HUDEP-2 (cell line): Measurements from ENCODE around the gene GNB5.

Source experiments
- DNase-seq, 76 experiments: peaks; one replicate each; lab custom pipeline; 2025; ENCODE audit not compliant: unreplicated experiment in 76 of 76; lab: John Stamatoyannopoulos, UW

The GNB5 gene

DNA sequence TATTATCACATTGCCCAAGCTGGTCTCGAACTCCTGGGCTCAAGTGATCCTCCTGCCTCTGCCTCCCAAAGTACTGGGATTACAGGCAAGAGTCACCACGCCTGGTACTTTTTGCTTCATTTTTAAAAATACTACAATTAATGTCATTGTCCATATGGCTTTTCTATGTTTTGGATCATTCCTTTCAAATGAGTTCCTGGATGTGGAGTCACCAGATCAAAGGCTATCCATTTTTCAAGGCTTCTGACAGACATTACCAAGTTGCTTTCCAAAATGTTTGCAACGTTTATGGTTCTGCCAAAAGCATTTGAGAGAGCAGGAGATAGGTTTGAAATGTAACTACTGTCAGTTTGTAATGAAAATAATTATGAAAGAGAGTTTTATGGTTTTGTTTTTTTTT is 44.4 kb downstream of the GNB5 start:
- DNase-seq: no peak

DNA sequence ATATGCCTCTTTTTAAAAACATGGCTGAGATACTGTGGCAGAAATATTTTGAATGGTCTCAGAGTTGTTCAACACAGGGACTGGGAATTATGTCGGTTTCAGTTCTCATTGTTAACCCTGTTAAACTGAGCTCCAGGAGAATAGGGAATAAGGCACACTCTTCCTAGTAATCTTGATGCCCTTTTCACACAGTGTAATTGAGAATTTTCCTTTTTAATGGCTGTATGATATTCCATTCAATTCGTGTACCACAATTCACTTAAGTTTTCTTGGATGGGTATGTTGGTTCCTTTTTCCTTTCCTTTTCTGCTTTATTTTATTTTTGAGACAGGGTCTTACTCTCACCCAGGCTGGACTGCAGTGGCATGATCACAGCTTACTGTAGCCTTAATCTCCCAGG is 44.9 kb downstream of the GNB5 start:
- DNase-seq: no peak

DNA sequence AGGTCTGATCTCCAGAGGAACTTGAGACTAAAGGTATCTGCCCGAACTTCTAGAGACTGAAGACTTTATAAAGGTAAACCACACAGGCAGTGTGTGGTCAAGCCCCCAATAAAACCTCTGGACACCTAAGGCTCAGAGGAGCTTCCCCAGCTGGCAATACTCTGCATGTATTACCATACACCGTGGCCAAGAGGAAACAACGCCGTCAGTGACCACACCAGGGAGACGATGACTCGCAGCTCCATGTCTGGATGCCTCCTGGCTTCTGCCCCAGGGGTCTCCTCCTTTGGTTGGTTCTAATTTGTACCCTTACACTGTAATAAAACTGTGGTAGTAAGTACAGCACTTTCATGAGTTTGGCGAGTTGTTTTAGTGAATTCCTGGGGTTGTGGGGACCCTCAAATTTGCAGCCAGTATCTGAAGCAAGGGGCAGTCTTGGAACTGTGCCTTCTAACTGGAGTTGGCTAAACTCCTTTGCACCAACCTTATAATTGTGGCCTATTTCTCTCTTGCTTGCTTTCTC is 46.5 kb downstream of the GNB5 start:
- DNase-seq: no peak

DNA sequence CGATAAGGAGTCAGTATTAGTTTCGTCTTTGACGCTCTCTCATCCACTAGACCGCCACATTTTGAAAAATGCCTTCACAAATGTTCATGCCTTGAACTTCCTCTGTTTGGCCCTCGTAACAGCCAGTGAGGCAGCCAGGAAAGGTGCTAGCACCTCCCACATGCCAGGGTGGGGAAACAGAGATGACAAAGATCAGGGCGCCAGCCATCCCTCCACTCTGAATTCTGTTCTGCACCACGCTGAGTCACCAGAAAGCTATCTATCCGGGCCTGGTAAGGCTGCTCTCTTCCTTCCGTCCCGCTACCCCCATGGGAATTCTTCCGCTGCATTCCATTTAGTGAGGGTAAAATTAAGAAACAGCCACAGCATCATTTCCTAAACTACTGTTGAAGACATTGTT is 47.3 kb downstream of the GNB5 start:
- no peak for DNase-seq

DNA sequence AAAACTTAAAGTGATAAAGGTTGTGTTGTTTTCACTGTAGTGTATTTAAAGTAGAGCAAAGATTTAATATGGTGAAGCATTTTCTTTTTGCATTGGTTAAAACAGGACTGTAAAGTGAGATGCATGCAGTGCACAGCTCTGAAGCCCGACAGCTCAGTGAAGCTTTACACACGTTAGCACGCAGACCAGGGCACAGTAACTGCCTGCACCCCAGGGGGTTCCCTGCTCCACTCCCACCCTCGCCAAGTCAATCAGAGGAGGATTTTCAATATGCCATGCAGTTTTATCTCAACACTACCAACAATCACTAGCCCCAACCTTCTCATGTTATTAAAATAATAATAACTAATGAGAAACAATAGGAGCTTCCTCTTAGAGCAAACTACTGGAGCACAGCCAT is 50.5 kb downstream of the GNB5 start:
- no peak for DNase-seq

DNA sequence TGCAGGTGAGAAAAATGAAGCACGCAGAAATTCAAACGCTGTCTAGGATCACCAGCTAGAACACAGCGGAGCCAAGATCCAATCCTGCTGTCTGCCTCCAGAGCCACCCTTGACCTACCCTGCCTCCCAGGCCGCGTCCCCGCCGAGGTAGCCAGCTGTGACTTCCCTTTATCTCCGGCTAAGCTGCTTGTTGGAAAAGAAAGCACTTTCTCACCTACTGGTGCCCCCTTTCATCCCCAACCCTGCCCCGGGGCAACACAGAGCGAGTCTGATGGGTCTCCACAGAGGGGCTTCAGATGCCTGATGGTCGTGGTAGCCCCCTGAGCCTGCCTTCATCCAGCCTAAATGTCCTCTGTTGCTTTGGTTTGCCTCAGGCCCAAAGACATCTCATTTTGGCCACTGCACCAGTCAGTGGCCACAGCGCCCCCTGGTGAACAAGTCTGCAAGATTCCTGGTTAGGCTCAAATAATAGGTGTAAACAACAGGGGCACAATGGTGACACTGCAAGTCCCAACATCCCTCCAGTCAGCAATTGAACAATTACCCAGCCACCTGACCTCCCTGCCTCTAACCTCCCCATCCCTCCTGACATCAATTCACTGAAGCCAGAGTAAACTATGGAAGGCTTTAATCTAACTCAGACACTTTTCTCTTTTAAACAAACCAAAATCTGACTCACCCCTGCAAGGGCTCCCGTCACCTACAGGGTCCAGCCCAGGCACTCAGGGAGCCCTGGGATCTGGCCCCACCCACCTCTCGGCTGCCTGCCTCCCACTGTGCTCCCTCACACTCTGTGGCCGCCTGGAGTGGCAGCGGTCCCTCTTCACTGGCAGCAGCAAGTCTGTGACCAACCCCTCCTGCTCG is 51.4 kb downstream of the GNB5 start:
- peak in 64 of 76 experiments; percentile 4 to 71 (median 42) for DNase-seq

DNA sequence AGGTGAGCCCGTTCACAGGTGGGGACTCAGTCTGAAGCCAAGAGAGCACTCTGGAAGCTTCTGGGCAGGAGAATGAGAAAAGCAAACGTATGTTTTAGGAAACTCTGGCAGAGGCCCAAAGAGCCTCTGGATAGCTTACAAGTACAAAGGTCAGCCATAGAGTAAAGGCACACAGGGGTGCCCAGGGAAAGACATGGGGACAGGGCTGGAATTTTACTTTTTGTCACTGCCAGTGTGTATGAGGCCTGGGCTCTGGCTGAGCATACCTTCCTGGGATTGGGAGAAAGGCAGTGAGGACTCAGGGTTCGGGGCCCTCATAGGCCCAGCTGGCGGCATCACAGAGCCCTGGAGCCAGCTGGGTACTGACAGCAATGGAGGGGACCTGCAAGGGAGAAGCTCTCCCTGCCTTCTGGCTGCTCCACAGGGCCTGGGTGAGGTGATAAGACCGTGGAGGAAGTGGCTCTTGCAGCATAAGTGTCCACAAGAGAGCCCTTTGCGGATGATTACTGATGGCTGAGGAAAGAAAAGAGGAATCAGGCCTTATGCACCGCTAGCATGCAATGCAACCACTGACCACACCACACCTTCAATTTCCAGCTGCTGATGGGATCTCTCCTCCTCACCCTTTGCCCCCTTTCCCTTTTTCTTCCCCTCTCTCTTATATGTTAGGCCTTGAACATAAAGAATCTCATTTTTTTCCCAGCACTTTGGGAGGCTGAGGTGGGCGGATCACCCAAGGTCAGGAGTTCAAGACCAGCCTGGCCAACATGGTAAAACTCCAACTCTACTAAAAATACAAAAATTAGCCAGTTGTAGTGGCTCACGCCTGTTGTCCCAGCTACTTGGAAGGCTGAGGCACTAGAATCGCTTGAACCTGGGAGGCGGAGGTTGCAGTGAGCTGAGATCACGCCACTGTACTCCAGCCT is 53.5 kb downstream of the GNB5 start:
- peak in 5 of 76 experiments; percentile 4 to 20 (median 8) for DNase-seq

DNA sequence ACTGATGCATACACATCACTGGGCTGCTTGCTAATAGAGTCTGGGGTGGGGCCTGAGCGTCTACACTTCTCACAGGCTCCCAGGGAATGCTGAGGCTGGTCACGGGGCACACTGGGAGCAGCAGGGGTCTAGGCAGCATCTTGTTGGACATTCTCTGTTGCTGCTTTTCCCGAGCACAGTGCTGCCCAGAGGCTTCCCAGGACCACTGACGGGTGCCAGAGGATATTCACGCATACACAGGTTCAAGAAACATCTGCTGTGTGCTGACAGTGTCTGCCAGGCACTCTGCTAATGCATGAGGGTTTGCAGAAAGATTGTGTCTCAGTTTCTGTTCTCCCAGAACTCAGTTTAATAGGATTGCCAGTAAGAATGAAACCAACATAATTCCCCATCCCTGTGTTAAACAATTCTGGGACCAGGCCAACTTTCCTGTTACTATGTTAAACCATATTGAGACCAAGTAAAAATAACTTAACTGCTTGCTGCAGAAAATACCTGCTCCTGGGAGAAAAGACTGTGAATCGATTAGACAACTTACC is 54.7 kb downstream of the GNB5 start:
- DNase-seq: no peak

DNA sequence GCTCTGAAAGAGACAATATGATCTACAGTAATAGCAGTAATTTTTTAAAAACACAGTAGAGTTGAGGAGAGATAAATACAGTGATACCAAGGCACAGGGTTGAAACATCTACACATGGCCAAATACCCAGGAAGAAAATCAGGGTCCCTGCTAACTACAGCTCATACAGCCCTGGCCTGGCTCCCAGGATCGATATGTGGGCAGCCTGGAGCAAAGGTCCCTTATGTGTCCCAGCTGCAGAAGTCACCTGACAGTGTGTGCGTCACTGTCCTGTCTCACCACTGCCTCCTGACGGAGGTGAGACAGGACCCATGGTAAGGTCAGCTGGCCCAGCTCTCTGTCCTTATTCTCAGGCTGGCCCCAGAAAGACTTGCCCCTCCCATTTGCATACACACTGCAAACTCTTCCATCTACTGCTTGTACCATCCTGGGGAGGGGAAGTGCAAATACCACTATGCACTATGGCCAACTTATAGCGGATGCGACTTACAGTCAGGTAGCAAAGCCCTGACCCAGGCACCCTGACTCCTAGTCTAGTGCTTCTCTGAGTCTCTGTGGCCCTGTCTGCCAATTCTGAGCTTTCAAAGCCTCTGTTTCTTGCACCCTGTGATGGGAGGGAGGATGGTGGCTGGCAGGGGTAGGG is 56.6 kb downstream of the GNB5 start:
- DNase-seq: no peak

DNA sequence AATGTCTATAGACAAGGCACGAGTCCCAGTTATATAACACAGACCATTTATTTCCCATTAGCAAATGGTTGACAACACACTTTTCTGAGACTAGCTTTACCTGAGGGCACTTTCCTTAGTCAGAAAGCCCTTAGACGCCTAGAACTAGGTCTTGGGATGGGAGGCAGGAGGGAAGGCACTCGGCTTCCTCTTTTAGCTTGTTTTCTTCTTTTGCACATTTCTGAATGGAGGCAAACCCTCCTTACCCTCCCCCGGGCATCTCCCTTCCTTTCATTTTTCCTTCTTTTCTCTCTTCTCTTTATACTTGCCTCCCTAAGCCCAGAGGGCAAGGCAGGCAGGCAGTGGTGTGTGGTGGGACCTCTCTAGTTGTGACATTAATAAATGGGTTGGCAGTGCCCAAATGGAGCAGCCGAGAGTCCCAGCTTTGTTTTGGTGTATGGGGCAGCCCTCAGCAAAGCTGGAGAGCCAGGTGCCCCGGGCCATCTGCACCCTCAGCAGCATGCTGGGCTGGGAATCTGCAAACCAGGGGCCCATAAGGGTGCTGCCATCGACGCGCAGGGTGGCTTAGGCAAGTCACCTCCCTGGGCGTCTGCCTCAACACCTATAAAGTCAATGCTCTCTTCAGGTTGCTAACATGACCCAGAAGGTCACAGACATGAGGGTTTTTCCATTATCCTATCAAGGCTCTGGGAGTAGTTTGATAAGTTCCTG is 57.5 kb downstream of the GNB5 start:
- no peak for DNase-seq

DNA sequence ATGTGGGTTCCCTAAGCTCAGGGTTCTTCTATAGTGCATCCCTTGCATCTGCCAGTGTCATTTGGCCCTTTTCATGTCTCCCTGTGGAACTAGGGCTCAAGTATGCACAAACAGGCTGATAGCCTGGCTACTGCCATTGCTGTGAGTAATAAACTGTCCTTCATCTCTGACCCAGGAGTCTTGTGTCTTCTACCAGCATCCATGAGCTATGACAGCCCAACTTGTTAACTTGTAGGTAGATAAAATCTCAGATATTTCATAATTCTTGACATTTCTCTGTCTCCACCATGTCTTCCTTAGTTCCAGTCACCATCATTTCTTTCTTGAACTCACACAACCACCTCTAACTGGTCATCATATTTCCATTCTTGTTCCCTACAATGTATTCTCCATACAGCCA is 59.1 kb downstream of the GNB5 start:
- DNase-seq: no peak

DNA sequence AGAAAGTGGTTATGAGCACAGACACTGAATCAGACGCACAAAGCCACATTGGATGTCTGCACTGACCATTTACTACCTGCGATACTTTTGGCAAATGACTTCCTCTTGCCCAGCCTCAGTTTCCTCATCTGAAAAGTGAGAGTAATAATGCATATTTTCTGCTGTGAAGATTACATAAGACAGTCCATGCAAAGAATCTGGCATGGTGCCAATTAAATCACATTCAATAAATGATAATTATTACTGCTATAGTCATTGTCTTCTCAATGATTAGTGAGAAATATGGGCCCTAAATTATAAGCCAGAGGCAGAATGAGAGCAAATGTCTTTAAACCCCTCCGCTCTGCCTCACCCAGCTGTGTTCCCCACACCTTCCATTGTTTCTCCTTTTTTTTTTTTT is 62.6 kb downstream of the GNB5 start:
- DNase-seq: no peak

DNA sequence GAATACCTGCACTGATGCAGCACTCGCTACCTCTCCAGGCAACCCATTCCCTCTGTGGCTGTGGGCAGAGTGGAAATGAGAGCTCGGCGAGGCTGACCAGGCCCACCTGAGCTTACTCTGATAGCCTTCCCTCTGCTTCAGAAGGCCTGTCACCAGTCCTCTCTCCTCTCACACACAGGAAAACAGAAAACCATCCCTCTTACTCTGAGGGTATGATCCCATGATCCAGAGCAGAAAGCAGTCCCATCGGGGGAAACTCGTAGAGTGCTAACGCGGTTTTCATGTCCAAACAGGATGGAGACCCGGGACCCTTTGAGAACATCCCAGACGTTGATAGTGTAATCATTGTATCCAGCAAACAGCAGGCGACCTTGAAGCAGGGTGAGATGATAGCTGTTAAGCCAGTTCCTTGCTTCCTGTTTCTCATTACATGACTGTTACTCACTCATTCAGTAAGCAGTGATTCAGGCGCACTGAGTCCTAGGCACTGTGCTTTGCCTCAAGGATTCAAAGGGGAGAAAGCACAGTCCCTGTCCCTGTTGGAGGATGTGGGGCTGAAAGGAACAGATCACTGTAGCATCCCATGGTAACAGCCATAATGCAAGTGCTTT is 66.8 kb downstream of the GNB5 start:
- DNase-seq: no peak

DNA sequence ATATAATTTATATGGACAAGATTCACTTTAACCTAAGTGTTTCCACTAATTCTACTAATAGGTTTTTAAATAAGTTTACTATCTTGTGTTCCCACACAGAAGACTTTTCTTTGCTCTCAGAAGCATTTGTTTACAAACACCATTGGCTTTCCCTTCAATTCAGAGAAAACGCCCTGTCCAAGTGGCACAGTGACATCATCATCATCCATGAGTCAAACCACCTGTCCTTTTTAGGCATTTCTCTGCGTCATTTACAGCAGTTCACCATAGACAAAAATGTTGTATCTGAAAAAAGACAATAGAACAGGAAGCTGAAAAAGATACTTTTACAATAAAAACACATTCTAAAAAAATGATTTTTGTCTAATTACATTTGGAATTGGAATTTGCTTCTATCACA is 69.3 kb downstream of the GNB5 start:
- DNase-seq: no peak

DNA sequence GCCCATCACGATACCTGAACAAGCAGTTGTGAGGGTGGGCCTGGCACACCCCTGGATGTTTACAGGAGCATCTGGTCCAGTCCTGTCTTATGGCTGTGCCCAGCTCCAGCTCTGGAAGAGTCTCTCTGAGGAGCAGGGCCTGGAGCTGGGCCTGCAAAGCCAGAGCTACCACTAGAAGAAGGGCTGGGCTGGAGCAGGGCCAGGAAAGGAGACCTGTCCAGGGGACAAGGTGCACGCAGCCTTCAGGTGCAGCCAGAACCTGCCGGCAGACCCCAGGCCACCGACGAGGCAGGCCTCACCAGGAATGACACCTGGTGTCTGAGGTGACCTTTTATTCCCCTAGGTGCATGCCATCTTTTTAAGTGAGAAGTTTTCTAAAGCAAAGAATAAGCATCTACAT is 70.2 kb downstream of the GNB5 start:
- DNase-seq: no peak

DNA sequence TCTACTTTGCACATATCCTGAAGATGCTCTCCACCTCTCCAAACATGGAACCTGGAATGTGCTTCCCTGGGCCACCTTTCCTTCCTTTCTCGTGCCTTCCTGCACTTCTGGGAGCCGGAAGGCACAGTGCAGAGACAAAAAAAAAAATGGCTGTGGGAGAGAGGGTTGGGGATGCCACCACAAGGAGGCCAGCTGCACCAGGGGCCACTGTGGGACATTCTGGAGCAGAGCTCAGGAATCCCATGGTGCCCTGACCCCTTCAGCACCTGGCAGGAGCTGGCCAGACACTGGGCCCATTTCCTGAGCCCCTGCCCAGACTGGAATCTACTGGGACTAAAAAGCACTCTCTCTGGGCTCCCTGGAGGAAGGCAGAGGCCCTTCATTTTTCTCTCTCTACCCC is 70.7 kb downstream of the GNB5 start:
- DNase-seq: no peak

DNA sequence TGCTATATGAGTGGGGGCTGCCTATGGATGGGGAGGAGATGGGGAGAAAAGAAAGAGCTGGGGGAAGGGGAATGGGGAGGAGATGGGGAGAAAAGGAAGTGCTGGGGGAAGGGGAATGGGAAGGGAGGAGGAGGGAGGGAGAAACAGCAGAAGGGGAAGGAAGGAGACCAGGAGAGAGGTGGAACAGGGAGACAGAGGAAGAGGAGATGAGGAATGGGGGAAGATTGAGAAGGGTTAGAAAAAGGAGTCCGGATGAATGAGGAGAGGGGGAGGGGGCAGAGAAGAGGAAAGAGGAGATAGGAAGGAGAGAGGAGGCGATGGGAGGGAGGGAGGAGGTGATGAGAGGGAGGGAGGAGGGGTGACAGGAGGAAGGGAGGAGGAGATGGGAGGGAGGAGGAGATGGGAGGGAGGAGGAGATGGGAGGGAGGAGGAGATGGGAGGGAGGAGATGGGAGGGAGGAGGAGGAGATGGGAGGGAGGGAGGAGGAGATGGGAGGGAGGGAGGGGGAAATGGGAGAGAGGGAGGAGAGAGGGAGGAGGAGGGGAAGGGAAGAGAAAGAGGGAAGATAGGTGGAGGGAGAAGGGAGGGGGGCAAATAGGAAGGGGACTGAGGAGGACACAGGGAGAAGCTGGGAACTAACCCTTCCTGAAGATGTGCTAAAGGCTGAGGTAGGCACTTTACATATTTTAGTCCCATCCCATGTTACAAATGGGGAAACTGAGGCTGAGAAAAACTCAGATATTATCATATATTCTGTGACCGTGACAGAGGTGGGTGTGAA is 72.0 kb downstream of the GNB5 start:
- no peak for DNase-seq

DNA sequence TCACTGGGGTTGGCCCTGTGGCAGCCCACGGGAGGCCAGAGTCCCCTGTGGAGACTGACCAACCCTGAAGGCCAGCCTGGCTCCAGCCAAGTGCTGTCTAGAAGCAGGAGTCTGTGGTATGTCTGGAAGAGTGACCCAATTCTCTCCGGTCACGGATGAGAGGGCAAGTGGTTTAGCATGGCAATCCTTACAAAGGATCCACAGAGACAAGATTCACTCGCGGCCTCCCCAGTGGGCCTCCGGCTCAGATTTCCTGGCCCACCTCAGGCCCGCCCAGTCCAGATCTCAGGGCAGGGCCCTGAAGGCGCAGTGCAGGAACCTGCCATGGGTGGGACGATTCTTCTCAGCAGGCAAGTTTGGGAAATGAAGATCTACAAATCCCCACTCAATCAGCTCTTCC is 73.6 kb downstream of the GNB5 start:
- no peak for DNase-seq
